ENCODE data around the gene LYRM1. TPM values are rescaled to one million over a fixed set of nuclear protein-coding genes. Genes with fewer than 3 reads are reported as not detected.

LYRM1 gene
- total and polyA plus RNA-seq, 2 of the 8 experiments (the other 6 are each of a cell fraction or from before 2014, with no cell fraction given) = 11.6 to 13.4 TPM

DNA sequence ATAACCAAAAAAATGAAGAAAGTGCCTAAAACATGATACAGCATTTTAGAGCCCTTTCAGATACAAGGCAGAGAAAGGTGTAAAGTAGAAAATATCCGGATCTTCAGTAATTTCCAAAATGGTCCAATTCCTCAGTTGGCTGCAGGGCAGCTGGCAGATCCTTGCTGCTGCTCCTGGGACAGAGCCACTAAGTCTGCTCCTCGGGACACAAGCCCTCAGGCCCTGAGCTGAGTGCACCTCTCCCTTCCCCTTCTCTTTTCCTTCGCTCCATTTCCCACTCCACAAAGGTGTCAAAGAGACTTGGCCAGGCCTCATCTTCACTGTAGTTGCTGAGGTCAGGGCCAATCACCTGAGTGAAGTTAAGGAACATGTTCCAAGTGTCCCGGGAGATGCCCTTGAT lies 40.9 kb upstream of the LYRM1 start (continued):
- TF ChIP-seq SUZ12 (IDR thresholded peaks at IDR 0.05; ENCODE audit: low read length) = no peak
- TF ChIP-seq TEAD4 (IDR thresholded peaks at IDR 0.05; ENCODE audit: low read depth, low read length) = no peak
- TF ChIP-seq TAF7 (optimal IDR thresholded peaks at IDR 0.05; ENCODE audit: borderline replicate concordance, low read depth, low read length) = no peak
- TF ChIP-seq, protein P1, sequence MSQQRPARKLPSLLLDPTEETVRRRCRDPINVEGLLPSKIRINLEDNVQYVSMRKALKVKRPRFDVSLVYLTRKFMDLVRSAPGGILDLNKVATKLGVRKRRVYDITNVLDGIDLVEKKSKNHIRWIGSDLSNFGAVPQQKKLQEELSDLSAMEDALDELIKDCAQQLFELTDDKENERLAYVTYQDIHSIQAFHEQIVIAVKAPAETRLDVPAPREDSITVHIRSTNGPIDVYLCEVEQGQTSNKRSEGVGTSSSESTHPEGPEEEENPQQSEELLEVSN (IDR thresholded peaks at IDR 0.05) = no peak
- TF ChIP-seq HDAC2 (IDR thresholded peaks at IDR 0.05; ENCODE audit: borderline replicate concordance in 1 of 2, low read depth in 2 of 2, low read length in 2 of 2) = no peak
- no peak for TF ChIP-seq SIN3A (conservative IDR thresholded peaks at IDR 0.05 in 1 of 2, IDR thresholded peaks at IDR 0.05 in 1 of 2; ENCODE audit: low read depth in 1 of 2, low read length in 2 of 2)
- no peak for TF ChIP-seq CHD2 (IDR thresholded peaks at IDR 0.05; ENCODE audit: low read length)
